ENCODE data around the gene COL23A1.

Gene COL23A1

DNA sequence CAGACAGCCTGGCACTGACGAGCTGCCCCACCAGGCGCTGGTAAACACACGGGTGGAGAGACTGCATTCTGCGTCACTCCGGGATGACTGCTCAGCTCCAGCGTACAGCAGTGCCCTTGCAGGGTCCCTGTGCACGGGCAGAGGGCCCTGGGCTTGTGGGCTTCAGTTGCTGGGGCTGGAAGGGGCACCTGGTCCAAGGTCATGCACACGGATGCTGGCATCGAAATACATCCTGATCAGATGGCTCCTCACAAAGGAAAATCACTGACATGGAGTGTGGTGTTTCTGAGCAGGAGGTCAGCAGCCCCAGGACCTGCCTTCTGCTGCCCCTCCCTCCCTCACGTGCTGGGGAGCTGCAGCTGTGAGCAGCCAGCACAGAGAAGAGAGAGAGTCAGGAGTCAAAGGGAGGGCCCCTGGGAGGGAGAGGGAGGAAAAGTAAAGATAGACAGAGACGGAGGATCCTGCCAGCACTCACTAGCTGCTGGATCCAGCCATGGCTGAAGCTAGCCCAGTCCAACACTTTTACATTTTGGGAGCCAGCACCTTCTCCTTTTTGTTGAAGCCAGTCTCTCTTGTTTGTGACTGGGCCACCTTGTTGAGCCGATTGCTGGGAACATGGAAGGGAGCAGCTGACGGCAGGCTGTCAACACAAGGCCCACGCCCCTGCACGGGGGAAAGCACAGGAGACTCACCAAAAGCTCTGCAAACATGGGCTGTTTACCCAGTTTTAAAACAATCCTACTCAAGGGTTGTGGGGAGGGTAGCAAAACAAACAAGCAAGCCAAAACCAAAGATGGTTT is 191.1 kb downstream of the COL23A1 start:
- DNase-seq (ENCODE audit: low read depth in 2 of 2), result no peak

DNA sequence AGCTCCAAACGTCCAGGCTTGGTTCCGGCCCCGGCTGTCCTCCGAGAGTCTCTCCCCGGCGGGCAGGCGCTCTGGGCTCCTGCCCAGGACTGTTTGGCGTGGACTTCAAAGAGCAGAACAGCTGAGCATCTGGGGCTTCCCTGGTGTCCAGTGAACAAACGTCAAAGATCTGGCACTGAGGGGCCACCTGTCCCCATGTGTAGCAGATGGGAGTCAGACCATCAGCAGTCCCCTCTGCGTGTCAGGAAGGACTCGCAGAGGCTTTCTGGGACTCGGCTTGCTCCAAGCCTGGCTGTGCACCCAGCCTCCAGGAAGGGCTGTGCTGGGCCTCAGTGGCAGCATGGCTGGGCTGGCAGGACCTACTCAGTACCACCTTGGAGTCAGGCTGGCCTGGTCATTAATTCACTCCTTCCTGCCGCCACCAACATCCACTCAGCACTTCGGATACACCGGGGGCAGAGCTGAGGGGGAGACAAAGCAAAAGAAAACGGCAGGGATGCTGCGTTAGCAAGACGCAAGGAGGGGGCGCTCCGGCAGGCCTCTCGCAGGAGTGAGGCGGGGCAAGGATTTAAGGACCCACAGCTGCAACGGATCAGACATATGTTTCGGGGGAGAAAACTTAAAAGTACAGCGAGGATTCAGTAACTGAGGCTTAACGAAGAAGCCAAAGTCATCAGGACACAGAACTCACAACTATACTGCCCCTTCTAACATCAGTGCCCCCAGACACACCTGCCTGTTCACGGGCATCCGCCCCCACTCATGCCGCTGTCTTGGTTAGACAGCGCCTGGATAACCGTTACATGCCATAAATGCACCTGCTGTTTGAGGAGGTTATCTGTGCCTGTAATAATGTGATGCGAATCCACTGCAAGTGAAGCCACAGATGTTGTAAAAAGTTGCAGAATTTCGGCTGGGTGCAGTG is 193.1 kb downstream of the COL23A1 start:
- no peak for DNase-seq (ENCODE audit: low read depth in 2 of 2)

DNA sequence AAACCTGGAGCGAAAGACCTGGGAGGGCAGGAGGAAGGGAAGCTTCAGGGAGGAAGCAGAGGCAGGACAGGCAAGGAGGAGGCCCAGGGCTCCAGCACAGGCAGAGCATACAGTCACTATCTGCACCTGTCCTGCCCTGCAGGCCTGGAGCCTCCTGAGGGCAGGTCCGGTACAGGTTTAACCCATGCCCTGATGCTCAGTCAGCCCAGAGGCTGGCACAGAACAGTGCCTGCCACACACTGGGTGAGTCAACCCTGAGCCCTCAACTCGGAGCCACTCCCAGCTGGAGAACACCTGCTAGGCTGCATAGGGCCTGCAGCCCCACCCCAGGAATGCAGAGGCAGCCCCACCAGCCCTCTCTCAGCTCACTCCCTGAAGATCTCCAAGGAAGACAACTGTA is 196.1 kb downstream of the COL23A1 start:
- DNase-seq (ENCODE audit: low read depth in 2 of 2), result no peak

DNA sequence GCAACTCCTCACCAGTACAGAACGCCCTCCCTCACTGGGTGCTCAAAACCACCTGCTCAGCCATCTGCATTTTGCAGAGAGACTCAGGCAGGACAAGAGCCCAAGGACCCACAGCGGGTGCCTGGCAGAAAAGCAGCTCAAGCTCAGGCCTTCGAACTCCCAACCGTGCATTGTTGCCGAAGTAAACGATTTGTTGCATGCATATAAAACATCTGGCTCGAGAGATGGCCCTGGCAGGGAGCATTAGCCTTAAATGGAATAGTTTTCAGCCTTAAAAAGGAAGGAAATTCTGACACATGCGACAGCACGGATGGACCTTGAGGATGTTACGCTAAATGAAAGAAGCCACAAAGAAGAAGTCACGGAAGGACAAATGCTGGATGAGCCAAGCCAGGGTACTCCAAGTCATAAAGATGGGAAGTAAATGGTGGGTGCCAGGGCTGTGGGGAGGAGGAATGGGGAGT is 197.2 kb downstream of the COL23A1 start:
- no peak for DNase-seq (ENCODE audit: low read depth in 2 of 2)

DNA sequence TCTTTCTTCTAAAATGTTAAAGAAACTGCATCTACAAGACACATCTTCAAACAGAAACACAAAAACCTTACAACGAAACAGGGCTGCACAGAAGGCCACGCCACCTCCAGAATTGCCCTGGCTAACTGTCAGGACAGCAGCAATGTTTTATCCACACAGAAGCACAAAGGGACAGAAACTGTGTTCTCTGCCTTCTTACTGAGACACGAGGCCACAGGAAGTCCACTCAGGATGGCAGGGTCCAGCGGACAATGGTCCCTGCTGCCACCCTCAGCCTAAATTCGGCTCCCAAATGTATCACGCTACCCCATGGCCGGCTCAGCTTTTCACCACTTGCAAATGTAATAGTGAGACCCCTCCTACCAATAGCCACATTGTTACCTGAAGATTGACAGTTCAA is 197.8 kb downstream of the COL23A1 start:
- no peak for DNase-seq (ENCODE audit: low read depth in 2 of 2)

DNA sequence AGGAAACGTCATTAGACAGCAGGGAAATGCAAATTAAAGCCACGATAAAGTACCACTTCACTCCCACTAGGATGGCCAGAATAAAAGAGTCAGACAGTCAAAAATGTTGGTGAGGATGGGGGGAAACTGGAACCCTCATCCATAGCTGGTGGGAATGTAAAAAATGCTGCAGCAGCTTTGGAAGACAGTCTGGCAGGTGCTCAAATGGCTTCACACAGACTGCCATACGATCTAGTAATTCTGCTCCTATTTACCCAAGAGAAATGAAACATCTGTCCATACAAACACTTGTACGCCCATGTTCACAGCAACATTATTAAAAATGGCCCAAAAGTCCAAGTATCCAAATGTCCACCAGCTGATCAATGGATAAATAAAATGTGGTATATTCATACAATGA is 198.7 kb downstream of the COL23A1 start:
- no peak for DNase-seq (ENCODE audit: low read depth in 2 of 2)

DNA sequence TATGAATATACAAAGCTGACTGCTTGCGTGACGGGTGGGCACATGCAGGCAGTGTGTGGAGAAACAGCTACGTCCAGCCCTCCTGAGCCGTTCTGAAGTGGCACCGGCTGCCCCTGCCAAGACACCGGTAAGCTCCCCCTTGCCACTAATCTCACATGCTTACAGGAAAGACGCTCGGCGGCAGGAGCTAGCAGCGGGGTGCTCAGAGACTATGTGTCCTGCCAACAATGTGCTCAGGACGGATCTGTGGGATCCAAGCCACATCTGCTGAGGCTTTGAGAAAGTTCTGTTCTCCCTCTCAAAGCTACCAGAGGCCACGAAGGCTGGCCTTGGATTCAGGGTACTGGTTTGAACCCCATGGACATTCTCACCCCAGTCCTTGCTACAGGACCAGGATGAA is 200.4 kb downstream of the COL23A1 start:
- no peak for DNase-seq (ENCODE audit: low read depth in 2 of 2)

DNA sequence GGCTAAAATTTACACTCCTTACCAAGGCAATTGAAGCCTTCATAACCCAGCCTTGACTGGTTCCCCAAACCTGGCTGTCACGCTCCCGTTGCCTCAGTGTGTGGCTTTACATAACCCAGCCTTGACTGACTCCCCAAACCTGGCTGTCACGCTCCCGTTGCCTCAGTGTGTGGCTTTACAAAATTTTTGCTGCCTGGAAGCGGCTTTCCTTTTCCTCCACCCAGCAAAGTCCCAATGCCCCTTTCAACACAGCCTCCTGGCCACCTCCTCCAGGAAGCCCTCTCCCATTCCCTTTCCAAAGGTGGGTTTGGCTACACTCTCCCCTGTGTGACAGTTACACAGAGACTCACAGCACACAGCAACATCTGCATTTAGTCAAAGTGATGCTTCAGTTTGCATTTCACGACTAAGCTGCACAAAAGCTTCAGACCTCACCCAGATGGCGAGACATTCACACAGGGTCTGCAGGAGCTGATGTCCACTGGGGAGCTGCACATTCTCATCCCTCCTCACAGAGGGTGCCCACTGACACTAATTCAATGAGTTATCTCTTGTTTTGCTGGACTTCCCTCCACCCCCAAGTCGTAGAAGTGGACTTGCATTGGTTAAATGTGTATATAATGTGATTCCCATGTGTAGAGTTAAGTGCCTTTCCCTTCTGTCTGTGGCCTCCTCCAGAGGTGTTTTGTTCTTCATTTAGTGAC is 201.0 kb downstream of the COL23A1 start:
- no peak for DNase-seq (ENCODE audit: low read depth in 2 of 2)

DNA sequence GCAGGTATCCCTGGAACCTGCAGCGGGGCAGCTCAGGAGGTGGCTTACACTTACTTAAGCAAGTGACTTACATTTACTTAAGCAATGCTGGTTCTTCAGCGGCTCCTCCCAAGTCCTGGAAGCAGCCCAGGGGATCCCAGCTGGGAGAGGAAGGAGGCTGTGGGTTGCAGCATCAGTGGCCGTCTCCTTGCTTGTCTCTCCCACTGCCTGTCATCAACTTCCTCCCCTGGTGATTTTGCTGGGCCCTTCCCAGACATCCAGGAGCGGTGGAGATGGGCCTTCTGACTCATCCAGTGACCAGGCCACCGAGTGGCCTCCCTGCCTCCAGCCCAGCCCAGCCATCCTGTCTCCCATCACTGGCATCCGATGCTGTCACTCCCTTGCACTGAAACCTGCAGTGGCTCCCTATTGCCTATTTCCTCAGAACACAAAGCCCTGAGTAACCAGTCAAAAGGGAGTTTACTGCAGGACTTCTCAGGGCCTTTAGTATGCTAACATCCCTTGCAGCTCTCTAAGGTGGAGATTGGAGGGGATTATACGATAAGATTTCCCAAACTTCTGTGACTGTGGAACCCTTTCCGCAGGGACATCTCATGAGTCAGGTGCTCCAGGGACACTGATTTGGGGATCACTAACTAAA is 201.7 kb downstream of the COL23A1 start:
- no peak for DNase-seq (ENCODE audit: low read depth in 2 of 2)

DNA sequence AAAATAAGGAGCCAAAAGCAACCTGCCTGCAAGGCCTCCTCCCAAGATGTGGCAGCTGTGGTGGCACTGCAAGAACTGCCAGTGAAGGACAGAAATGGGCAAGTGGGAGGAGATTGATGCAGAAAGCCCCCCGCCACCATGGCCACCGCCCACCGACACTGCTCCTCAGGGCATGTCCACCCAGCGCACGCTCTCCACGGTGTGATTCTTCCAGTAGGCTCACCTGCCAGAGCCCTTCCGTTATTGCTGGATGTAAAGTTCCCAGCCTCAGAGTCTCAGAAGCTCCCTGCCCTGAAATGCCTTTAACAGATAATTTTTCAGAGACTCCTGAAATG is 202.4 kb downstream of the COL23A1 start:
- no peak for DNase-seq (ENCODE audit: low read depth in 2 of 2)

DNA sequence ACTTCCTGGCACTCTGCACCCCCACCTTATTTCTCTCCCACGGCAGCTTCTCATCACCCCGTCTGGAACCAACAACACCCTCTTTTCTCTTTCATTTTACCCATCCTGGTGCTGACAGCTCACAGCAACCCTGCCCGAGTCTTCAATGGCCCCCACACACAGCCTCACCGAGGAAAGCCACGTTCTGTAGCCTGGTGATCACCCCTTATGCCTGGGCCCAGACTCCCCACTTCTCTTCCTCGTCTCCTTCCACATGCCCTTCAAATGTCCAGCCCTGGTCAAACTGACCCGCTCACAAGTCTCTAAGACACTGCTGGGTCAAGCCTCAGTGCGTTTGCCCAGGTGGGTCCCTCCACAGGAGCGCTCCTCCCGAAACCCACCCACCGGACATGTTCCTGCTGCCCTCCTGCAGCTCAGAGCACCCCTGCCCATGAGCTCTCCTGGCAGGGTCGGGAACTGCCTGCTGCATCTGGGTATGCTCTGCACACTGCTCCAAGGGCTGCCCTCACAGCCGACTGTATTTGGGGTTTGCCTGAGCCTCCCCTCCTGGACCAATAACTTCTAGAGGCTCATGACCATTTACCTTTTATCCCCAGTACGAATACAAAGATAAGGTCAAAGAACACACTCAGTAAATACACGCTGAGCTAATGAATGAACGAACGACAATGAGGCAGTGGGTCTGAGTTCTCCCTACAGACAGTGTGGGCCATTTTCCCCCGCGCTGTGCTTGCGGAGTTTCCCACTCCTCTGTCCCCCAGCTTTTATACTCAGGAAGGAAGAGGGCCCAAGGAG is 202.9 kb downstream of the COL23A1 start:
- DNase-seq (ENCODE audit: low read depth in 2 of 2), result no peak

DNA sequence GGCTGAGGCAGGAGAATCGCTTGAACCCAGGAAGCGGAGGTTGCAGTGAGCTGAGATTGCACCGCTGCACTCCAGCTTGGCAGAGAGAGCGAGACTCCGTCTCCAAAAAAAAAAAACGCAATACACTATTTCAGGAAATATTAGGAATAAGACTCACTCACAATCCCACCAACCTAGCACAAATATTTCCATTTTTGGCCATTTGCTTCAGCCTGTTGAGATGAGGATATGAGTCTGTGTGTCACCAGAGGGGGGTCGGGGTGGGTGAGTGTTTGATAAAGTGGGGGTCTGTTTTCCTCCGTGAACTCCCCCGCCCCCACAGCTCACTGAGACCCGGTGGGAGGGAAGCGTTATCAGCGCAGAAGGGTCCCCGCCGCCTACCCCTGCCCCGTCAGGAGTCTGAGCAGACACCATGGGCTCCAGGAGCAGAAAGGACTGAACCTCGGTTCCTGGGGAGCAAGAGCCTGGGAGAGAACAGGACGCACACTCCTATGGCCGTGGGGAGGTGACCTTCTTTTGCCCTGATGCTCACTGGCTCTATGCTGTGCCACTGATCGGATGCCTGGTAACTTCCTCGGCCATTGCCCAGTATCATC is 203.8 kb downstream of the COL23A1 start:
- DNase-seq (ENCODE audit: low read depth in 2 of 2), result no peak

DNA sequence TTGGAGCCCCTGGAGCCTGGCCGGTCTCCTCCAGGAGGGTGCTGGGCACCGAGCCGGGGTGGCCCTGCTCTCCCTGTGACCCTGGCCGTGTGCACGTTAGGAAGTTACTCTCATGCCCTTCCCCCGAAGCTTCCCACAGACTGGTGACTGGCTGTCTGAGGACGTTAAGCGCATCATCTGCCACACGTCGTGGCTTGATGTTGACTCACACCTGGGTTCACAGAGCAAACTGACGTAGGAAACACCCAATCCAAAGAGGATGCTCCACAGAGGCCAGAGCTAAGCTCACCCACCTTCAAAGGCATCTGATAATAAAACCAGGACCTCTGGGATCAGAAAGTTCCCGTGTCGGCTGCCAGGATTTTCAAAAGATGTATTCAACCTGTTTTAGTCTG is 204.7 kb downstream of the COL23A1 start:
- no peak for DNase-seq (ENCODE audit: low read depth in 2 of 2)

DNA sequence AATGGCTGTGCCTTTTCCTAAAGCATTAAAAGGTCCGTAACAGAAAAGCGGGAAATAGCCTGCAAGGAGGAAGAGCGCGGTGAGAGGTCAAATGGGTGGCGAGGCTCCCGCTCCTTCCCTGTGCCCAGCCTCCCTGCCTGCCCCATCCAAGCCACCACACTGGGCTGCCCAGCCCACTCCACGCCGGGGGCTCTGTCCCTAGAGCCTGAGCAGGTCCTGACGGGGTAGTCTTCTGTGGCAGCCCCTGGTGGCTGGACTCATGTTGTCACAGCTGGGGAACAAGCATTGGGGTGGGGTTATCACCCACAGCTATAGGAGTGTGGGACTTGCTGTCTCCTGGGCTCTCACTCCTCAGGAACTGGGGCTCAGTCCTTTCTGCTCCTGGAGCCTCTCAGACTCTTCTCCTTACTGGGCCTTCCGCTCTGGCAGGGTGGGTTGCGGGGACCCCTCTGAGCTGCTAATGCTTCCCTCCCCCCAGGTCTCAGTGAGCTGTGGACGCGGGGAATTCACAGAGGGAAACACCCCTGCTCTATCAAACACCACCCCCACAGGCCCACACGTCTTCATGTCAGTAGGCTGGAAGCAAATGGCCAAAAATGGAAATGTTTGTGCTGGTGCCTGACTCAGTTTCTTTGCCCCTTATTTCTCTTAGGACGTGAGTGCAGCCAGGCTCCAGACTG is 205.2 kb downstream of the COL23A1 start:
- DNase-seq (ENCODE audit: low read depth in 2 of 2), result no peak

DNA sequence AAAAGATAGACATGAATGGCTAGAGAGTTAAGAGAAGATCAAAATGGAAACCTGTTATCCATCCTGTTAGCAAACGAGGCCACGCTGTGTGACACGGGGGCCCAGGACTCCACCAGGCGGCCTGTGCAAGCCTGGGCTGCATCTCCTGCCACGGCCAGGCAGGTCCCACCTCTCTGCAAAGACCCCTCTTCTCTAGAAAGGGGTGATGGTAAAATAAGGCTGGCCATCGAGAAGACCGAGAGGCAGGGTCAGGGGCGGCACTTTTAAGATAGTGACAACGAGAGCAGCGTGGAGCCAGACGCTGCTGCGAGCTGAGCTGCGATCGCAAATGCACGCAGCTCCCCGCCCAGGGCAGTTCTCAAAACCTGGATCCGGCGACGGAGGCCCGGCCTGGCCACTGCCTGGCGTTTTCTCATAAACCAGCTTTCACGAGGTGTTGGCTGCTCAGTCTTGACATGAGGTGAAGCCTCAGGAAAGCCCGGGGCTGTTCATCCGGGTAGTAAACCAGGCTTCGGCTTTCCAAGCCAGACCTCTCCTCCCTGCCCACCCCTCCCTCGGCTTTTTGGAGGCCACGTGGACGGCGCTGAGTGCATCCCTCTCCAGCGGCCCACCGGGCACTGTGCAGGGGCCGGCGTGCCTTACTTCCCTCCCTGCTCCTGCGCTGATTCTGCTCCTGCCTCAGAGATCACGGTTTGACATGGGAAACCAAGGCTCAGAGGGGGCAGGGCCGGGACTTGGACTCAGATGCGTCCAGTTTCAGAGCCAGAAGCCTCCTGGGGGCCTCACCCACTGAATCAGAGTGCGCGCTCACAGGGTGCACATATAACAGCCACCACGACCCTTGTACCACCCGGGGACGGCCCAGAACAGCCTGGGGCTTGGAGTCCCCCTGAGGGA is 206.0 kb downstream of the COL23A1 start:
- no peak for DNase-seq (ENCODE audit: low read depth in 2 of 2)

DNA sequence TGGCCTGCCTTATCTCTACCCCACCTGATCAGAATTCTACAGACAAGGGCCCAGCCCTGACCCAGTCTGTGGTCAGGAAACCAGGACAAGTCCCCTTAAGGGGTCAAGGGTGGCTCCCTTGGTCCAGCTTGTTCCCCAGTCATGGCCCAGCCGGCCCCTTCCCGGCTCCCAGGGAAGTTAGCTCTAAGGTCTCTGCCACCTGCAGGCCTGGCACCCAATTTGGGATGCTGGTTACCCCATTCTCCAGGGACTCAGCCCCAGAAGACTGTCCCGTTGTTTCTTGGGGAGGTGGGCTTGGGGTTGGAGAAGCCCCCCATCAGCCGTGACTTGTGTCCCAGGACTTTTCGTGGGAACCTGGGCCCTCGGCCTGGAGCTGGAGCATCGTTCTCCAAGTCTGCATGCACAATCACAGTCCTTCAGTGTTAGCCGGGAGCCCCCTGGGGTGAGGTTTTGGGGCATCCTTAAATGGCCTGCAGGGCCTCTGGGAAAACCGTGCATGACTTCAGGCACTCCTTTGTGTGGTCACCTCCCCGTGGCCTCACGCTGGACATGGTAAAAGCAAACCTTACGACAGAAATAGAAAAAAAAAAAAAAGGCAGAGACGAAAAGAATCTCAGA is 206.8 kb downstream of the COL23A1 start:
- no peak for DNase-seq (ENCODE audit: low read depth in 2 of 2)

DNA sequence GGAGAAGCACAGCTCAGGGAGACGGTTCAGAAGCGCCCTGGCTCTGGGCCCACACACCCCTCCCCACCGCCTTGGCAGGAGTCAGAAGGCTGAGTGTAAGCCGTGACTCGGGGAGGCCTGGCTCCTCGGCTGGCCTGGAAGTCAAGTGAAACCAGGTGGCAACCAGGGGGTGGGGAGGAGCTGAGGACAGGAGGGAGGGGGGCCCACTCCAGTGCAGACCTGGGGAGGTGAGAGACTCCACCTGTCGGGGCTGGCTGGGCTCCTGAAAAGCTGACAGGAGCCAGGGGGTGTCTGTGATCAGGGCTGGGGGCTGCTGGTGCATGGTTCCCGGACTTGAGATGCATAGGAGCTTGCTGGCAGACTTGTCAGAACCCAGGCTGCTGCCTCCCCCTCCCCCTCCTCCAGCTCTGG is 207.4 kb downstream of the COL23A1 start:
- DNase-seq (ENCODE audit: low read depth in 2 of 2), result no peak

DNA sequence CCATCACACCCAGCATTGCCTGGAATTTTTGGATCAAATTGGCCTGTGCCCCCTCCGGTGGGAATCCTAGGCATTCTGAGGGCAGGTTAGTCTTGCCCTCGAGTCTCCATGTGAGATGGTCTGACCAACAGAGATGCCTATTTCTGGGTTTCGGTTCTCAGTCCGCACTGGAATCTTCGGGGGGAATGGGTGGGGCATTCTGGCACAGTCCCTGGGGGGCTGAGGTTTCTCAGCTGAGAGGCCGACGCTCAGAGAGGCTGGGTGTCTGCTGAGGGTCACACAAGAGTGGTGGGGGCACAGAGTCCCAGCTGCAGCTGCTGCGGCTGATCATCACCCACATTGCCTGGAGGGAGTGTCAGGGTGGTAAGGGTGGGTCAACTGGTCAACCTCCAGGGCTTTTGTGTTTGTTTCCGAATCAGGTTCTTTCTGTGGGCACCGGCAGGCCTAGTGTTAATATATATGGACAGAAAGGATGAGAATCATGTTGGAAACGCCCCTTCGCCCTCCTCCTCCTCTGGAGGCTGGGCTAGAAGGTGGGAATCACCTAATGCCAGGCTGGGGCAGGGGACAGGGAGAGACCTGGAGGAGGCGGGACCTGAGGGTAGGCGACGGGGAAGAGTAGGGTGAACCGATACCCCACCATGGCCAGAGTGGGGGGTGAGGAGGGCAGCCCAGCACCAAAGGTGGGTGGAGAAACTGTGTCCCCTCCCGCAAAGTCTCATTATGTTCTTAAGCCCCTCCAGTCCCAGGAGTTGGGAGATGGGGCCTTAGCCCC is 208.1 kb downstream of the COL23A1 start:
- no peak for DNase-seq (ENCODE audit: low read depth in 2 of 2)
